CD4-positive, alpha-beta memory T cell (primary cell): ENCODE results near the gene EHD3. TPM values are rescaled to one million over a fixed set of nuclear protein-coding genes. Genes with fewer than 3 reads are reported as not detected.

Experiments used
- CTCF ChIA-PET: fragments of 350-600 bp; sonication (Branson Sonifier 250); formaldehyde crosslinking; loops from one replicate; lab custom pipeline; 2021; ENCODE audit warnings: inconsistent platforms; ENCODE audit not compliant: partially characterized antibody; lab: Charles Lee
- POLR2A ChIA-PET: fragments of 350-600 bp; sonication (Branson Sonifier 250); formaldehyde crosslinking; loops from one replicate; lab custom pipeline; 2021; ENCODE audit not compliant: partially characterized antibody; lab: Charles Lee
- DNase-seq, 5 donors: peaks; one replicate each; pipeline versions ENCODE4 v3.0.0 to v3.0.0-alpha.2; 2020 to 2022; ENCODE audit warnings: mixed read lengths in 1 of 5
- H3K27ac ChIP-seq: one replicate; pipeline ENCODE4 v1.7.0; 2013; ENCODE audit warnings: low read depth, low read length
- H3K27me3 ChIP-seq: 2 replicates; pipeline ENCODE4 v1.7.0; 2013; ENCODE audit warnings: mild to moderate bottlenecking, low read length, moderate library complexity; ENCODE audit not compliant: insufficient read depth
- H3K36me3 ChIP-seq: 2 replicates; pipeline ENCODE4 v1.7.0; 2013; ENCODE audit warnings: mild to moderate bottlenecking, low read length, moderate library complexity; ENCODE audit not compliant: insufficient read depth
- H3K4me1 ChIP-seq: 2 replicates; pipeline ENCODE4 v1.7.0; 2013; ENCODE audit warnings: mild to moderate bottlenecking, low read length, moderate library complexity; ENCODE audit not compliant: insufficient read depth
- H3K4me3 ChIP-seq, 2 donors: one replicate each; pipeline ENCODE4 v1.7.0; 2013; ENCODE audit warnings: low read length in 2 of 2, mild to moderate bottlenecking in 1 of 2
- H3K9me3 ChIP-seq, 2 donors: one replicate each; pipeline ENCODE4 v1.7.0; 2013; ENCODE audit warnings: low read length in 2 of 2, control low read depth in 1 of 2; ENCODE audit not compliant: control insufficient read depth in 1 of 2
- H3K27ac Mint-ChIP-seq, 7 donors: one replicate each; pipeline ENCODE4 v1.8.0; 2020 to 2021; ENCODE audit warnings: mixed read lengths in 7 of 7, mild to moderate bottlenecking in 6 of 7, inconsistent platforms in 3 of 7, moderate library complexity in 3 of 7
- H3K27me3 Mint-ChIP-seq, 2 donors: one replicate each; pipeline ENCODE4 v1.8.0; 2020 to 2021; ENCODE audit warnings: mixed read lengths in 2 of 2
- H3K36me3 Mint-ChIP-seq, 2 donors: one replicate each; pipeline ENCODE4 v1.8.0; 2020 to 2021; ENCODE audit warnings: mixed read lengths in 2 of 2, inconsistent platforms in 1 of 2, mild to moderate bottlenecking in 1 of 2
- H3K4me1 Mint-ChIP-seq, 4 donors: one replicate each; pipeline ENCODE4 v1.8.0; 2020 to 2021; ENCODE audit warnings: mixed read lengths in 4 of 4, mild to moderate bottlenecking in 1 of 4
- H3K4me3 Mint-ChIP-seq, 8 donors: one replicate each; pipeline ENCODE4 v1.8.0; 2020 to 2021; ENCODE audit warnings: mixed read lengths in 8 of 8, mild to moderate bottlenecking in 7 of 8, moderate library complexity in 6 of 8, inconsistent platforms in 3 of 8
- H3K9me3 Mint-ChIP-seq, 8 donors: one replicate each; pipeline ENCODE4 v1.8.0; 2020 to 2021; ENCODE audit warnings: mixed read lengths in 8 of 8, mild to moderate bottlenecking in 5 of 8, inconsistent platforms in 3 of 8, moderate library complexity in 1 of 8
- intact Hi-C: fragments of 100-400 bp; cut with micrococcal nuclease; formaldehyde crosslinking; loops from one replicate; pipeline ENCODE4 v1.15.1; 2023
- polyA plus RNA-seq, 2 donors: library from polyadenylated mRNA; unstranded; fragments of 300-500 nt; fragmentation: Illumina TruSeq; gene quantifications; one replicate each; pipeline ENCODE4 v1.2.3, GENCODE V29; 2021
- total RNA-seq, 2 experiments: library from RNA; stranded (reverse); gene quantifications; one replicate each; pipeline ENCODE4 v1.2.3, GENCODE V29; 2021

The EHD3 gene
- total and polyA plus RNA-seq, 4 experiments from 2014 or later: 2.3 to 4.4 (median 4.2) TPM

DNA sequence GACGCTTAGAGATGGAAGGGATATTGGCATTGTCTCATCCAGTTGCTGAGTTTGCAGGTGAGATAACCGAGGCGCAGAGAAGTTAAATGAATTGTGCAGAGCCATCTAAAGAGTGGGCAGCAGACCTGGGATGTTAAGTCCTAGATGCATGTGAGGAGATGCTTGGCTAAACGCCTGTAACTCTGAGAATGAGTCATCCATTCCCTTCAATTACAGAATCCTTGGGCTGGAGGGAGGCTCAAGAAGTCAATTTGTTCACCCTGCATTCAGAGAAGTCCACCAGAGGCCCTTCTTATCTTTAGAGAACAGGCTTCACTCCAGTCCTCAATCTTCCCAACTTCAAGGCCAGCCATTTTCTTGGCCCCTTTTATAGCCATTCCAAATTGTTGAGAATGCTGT lies 1.6 kb downstream of the EHD3 start:
- Histone ChIP-seq H3K36me3 (no peaks in the 10 kb centered on the region), H3K4me1 (peaks cover 22% of the 10 kb centered on the region), H3K9me3 (no peaks in the 10 kb centered on the region), H3K27ac (no peak overlapping the region), H3K4me3 (no peak overlapping the region), H3K27me3 (no peaks in the 10 kb centered on the region)
- Mint-ChIP-seq H3K4me3 (peak overlapping the region in 7 of 8 donors; percentile 78 to 85 (median 82)), H3K36me3 (no peaks in the 10 kb centered on the region), H3K4me1 (peaks cover 17 to 36% (median 25%) of the 10 kb centered on the region in 4 donors), H3K9me3 (no peaks in the 10 kb centered on the region), H3K27ac (peak overlapping the region; percentile 7 to 87 (median 69)), H3K27me3 (peaks cover 0 to 1% of the 10 kb centered on the region in 2 donors)
- no peak for DNase-seq
- intact Hi-C loops: no loop called here
- ChIA-PET POLR2A (no interaction called here), CTCF (interaction anchor here (0.7 to 1.5 kb wide), 2 partner anchors 98 to 1089 kb away, joined by 3 read pairs; no protein-coding TSS in a partner anchor)

- H3K27me3 ChIP-seq: no peaks in the 10 kb centered on the region
- ChIA-PET POLR2A (no interaction called here), CTCF (interaction anchor here (0.6 to 0.8 kb wide), 2 partner anchors 526 to 1084 kb away, joined by 3 read pairs; no protein-coding TSS in a partner anchor)
- Mint-ChIP-seq H3K4me1 (peaks cover 17 to 36% (median 25%) of the 10 kb centered on the region in 4 donors), H3K9me3 (no peaks in the 10 kb centered on the region), H3K4me3 (peak overlapping the region in 3 of 8 donors; percentile 17 to 65 (median 21)), H3K36me3 (no peaks in the 10 kb centered on the region), H3K27ac (peak overlapping the region in 4 of 7 donors; percentile 7 to 88 (median 57)), H3K27me3 (no peaks in the 10 kb centered on the region)
- DNase-seq: no peak
- intact Hi-C loops: no loop called here
- no peak overlapping the region for H3K4me3 ChIP-seq
- H3K4me1 ChIP-seq: peaks cover 22% of the 10 kb centered on the region
- no peak overlapping the region for H3K27ac ChIP-seq
- no peaks in the 10 kb centered on the region for H3K36me3 ChIP-seq
- H3K9me3 ChIP-seq: no peaks in the 10 kb centered on the region
Observed at GRCh38 chr2:31236433-31237205, 2.7 kb downstream of the EHD3 start.

DNA sequence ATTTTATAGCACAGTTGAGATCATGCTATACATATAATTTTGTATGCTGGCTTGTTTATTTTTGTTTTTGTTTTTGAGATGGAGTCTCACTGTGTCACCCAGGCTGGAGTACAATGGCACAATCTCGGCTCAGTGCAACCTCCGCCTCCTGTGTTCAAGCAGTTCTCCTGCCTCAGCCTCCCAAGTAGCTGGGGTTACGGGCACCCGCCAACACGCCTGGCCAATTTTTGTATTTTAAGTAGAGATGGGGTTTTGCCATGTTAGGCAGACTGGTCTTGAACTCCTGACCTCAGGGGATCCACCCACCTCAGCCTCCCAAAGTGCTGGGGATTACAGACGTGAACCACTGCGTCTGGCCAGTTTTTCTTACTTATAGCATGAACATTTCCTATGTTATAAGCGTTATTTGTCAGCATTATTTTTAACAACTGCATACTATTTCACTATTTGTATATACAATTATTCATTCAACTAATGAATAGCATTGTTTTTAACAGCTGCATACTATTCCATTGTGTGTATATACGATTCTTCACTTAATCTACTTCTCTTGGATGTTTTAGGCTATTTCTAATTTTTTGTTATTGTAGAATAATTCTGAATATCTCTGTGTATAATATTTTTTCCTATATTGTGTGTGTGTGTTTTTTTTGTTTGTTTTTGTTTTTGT lies 3.5 kb downstream of the EHD3 start:
- ChIA-PET CTCF (interaction anchor here (0.6 to 0.8 kb wide), 2 partner anchors 526 to 1085 kb away, joined by 3 read pairs; no protein-coding TSS in a partner anchor), POLR2A (no interaction called here)
- intact Hi-C loops: no loop called here
- no peak for DNase-seq
- no peak overlapping the region for H3K27ac Mint-ChIP-seq
- H3K27ac ChIP-seq: no peak overlapping the region
- no peaks in the 10 kb centered on the region for H3K9me3 Mint-ChIP-seq
- no peak overlapping the region for H3K4me3 Mint-ChIP-seq
- no peaks in the 10 kb centered on the region for H3K27me3 Mint-ChIP-seq
- H3K4me1 Mint-ChIP-seq: peaks cover 17 to 36% (median 25%) of the 10 kb centered on the region in 4 donors
- no peaks in the 10 kb centered on the region for H3K9me3 ChIP-seq
- H3K36me3 ChIP-seq: no peaks in the 10 kb centered on the region
- H3K27me3 ChIP-seq: no peaks in the 10 kb centered on the region
- H3K4me3 ChIP-seq: no peak overlapping the region
- H3K36me3 Mint-ChIP-seq: no peaks in the 10 kb centered on the region
- H3K4me1 ChIP-seq: peaks cover 22% of the 10 kb centered on the region

GRCh38 chr2:31238126-31238905 lies 4.4 kb downstream of the EHD3 start:
- peaks cover 19% of the 10 kb centered on the region for H3K4me1 ChIP-seq
- ChIA-PET CTCF (no interaction called here), POLR2A (no interaction called here)
- no peak overlapping the region for H3K27ac ChIP-seq
- no peaks in the 10 kb centered on the region for H3K9me3 Mint-ChIP-seq
- H3K27me3 ChIP-seq: no peaks in the 10 kb centered on the region
- DNase-seq: no peak
- H3K4me1 Mint-ChIP-seq: peaks cover 13 to 32% (median 21%) of the 10 kb centered on the region in 4 donors
- no peaks in the 10 kb centered on the region for H3K9me3 ChIP-seq
- intact Hi-C loops: no loop called here
- no peak overlapping the region for H3K4me3 ChIP-seq
- H3K27ac Mint-ChIP-seq: no peak overlapping the region
- no peaks in the 10 kb centered on the region for H3K27me3 Mint-ChIP-seq
- H3K36me3 ChIP-seq: no peaks in the 10 kb centered on the region
- no peaks in the 10 kb centered on the region for H3K36me3 Mint-ChIP-seq
- H3K4me3 Mint-ChIP-seq: no peak overlapping the region

DNA sequence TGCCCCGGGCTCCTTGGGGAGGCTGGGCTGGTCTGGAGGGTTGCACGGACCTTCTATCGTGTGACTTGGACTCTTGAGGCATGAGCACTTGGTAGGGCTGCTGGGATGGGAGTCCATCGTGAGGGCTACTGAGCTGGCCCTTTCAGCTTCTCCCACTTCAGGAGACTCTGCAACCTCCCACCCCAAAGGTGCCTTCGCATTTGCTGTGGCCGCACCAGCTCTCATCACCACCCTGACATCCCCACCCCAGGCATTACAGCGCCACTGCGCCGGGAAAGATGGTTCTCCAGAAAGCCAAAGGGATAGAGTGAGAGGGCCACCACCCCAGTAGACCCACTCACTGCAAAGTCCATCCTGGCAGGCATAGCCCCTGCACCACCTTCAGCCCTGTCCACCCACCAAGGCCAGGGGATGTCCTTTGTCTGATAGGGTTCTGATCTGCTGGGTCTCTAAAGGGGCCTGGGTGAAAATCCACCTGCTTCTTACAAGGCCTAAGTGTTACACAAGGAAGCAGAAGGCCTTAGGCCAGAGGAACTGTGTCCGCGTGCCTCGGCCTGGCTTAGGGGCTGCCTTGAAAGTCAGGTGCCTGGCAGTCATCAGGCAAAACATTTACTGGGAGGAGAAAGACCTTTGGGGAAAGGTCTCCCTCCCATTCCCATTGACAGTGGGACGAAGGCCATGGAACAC lies 5.1 kb downstream of the EHD3 start:
- peaks cover 9 to 24% (median 18%) of the 10 kb centered on the region in 4 donors for H3K4me1 Mint-ChIP-seq
- no peaks in the 10 kb centered on the region for H3K9me3 Mint-ChIP-seq
- intact Hi-C loops: no loop called here
- peaks cover 0 to 1% of the 10 kb centered on the region in 2 donors for H3K36me3 Mint-ChIP-seq
- ChIA-PET POLR2A (no interaction called here), CTCF (no interaction called here)
- no peak overlapping the region for H3K4me3 Mint-ChIP-seq
- no peak for DNase-seq
- no peaks in the 10 kb centered on the region for H3K27me3 ChIP-seq
- no peaks in the 10 kb centered on the region for H3K36me3 ChIP-seq
- H3K27ac Mint-ChIP-seq: no peak overlapping the region
- peaks cover 14% of the 10 kb centered on the region for H3K4me1 ChIP-seq
- H3K4me3 ChIP-seq: no peak overlapping the region
- no peak overlapping the region for H3K27ac ChIP-seq
- no peaks in the 10 kb centered on the region for H3K27me3 Mint-ChIP-seq
- no peaks in the 10 kb centered on the region for H3K9me3 ChIP-seq

DNA sequence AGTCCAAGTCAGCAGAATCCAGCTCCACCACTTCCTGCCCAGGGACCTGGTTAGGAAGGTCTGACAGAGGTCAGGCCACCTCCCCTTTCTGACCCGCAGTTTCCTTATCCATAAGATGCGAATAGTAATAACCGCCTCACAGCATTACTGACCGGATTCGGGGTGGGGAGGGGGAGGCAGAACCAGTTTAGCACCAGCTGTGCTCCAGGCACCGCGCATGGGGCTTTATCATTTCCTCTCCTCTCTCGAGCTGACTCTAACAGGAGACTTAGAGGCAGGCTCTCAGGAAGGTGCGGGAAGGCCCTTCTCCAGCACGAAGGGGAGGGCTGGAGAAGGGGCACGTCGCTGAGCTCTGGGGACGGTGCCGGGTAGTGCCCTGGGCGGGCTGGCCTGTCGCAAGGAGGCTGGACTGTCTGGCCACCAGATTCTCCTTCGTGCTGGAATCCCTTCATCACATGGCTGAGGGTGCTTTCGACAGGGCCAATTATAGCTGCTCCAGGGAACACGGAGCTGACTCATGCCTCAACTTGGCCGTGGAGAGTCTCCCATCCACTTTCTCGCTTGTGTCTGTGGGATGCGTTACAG lies 5.7 kb downstream of the EHD3 start:
- Mint-ChIP-seq H3K9me3 (no peaks in the 10 kb centered on the region), H3K4me3 (no peak overlapping the region), H3K27me3 (no peaks in the 10 kb centered on the region), H3K4me1 (peaks cover 8 to 23% (median 17%) of the 10 kb centered on the region in 4 donors), H3K36me3 (peaks cover 2 to 7% of the 10 kb centered on the region in 2 donors), H3K27ac (peak overlapping the region in 2 of 7 donors; percentile 68 to 76)
- CTCF ChIA-PET: no interaction called here
- Histone ChIP-seq H3K36me3 (no peaks in the 10 kb centered on the region), H3K4me3 (no peak overlapping the region), H3K4me1 (peaks cover 10% of the 10 kb centered on the region), H3K9me3 (no peaks in the 10 kb centered on the region), H3K27ac (no peak overlapping the region), H3K27me3 (no peaks in the 10 kb centered on the region)
- intact Hi-C loops: no loop called here
- no peak for DNase-seq
- POLR2A ChIA-PET: no interaction called here
